Renal pelvis (tissue), 4 donors: ENCODE measurements around the gene SRRM2. TPM values are rescaled to one million over a fixed set of nuclear protein-coding genes. Genes with fewer than 3 reads are reported as not detected.

Experiments used
- DNase-seq: peaks from one replicate; pipeline ENCODE4 v3.0.0-alpha.2; 2013
- polyA plus RNA-seq, 3 donors: library from polyadenylated mRNA; unstranded; fragments of 120-200 nt; gene quantifications; one replicate each; pipeline ENCODE4 v1.2.1, GENCODE V29; 2013; ENCODE audit not compliant: insufficient read length in 3 of 3

The SRRM2 gene
- polyA plus RNA-seq, 3 donors, result 642 to 846 (median 787) TPM

DNA sequence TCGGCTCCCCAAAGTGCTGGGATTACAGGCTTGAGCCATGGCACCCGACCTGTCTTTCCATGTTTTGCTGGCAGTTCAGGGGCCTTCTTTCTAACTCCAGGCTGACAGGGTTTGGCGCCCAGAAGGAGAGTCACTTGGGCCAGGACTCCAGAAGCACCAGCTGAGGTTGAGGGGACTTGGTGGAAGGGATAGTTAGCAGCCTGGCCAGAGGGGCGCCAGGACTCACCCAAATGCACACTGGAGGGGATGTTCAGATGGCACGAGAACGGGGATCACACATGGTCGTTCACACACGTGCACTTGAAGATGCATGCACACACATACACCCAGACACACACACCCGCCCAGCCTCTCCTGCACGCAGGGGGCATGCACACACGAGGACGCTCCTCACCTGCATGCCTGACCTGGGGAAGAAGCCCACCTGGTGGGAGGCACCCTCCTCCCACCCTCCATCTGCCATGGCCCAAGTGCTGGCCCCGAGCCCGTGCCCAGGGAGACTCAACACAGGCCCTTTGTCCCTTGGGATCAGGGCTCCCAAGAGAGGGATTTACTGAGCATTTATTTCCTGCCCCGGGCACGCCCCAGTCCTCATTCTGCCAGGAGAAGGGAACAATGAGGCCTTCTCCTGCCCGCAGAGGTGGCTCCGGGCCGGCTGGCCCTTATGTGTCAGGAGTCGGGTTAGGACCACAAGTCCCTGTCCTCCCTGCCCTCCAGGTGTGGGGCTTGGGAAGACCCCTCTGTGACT, 62.3 kb downstream of the SRRM2 start:
- no peak for DNase-seq

DNA sequence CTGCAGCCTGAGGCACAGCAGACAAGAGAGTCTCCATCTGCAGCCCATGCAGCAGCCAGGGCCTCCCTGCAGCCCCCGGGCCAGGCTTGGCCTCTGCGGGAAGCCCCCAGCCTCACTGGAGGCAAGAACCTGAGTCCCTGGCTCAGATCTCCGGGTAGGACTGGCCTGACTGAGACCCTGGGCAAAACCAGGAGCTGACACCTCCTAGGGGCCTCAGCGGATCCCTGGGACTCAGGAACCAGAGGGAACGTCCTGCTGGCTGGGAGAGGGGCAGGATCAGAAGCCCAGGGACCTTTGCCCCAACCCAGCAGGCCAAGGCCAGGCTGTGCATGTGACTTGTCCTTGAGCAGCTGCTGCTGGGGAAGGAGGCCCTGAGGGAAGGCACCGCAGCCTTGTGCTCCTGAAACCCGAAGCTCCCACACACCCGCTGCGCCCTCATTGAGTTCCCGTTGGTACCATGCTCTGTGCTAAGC, 62.9 kb downstream of the SRRM2 start:
- no peak for DNase-seq

DNA sequence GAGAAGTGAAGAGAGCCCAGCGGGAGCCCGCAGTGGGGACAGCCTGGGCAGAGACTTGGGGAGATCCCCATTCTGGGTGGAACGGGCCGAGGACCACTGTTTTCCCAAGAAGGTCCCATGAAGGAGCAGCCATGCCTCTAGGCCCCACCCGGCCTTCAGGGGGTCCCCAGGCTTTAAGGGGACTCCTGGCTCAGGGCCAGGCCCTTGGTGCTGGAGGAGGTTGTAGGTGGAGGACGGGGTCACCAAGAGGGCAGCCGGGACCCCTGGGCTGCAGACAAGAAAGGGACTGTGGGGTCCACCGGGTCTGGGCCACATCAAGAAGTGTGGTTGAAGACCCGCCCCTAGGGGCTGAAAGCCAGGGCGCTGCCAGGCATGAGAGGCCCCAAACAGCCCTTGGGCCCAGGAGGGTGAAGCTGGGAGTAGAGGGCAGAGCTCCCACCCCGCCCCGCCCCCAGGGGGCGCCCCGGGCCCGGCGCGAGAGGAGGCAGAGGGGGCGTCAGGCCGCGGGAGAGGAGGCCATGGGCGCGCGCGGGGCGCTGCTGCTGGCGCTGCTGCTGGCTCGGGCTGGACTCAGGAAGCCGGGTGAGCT, 64.4 kb downstream of the SRRM2 start, which contains the start of gene PRSS21:
PRSS21 (plus strand) TSS at position 487 of the 589 bp plus-strand sequence; CDS start at position 519, 32 bp downstream.
- no peak for DNase-seq

DNA sequence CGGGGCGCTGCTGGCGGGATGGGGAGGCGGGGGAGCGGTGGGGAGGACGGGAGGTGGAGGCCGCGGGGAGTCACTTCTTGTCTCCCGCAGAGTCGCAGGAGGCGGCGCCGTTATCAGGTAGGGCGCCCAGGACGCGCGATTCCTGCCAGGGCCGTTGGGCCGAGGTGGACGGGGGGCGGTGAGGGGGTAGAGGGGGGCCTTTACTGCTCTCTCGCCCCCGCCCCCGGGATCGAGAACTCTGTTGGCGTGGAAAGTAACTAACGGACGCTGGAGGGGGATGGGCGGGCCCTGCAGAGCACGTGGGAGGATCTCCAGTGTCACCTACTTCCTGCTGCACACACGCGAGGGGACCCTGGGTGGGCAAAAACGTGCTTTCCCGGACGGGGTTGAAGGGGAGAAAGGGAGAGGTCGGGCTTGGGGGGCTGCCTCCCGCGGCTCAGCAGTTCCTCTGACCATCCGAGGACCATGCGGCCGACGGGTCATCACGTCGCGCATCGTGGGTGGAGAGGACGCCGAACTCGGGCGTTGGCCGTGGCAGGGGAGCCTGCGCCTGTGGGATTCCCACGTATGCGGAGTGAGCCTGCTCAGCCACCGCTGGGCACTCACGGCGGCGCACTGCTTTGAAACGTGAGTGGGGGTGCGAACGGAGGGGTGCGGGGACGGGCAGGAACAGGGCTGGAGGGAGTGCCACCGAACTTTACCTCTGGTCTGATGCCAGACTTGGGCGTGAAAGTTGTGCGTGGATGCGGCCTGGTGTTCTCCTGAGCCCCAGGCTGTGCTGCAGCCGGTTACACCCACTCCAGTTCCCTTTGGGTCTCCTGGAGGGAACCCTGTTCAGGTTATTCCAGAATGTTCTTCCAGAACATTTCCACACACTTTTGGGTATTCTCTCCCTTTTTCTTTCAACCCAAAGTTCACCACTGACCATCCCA, 65.2 kb downstream of the SRRM2 start:
- no peak for DNase-seq

DNA sequence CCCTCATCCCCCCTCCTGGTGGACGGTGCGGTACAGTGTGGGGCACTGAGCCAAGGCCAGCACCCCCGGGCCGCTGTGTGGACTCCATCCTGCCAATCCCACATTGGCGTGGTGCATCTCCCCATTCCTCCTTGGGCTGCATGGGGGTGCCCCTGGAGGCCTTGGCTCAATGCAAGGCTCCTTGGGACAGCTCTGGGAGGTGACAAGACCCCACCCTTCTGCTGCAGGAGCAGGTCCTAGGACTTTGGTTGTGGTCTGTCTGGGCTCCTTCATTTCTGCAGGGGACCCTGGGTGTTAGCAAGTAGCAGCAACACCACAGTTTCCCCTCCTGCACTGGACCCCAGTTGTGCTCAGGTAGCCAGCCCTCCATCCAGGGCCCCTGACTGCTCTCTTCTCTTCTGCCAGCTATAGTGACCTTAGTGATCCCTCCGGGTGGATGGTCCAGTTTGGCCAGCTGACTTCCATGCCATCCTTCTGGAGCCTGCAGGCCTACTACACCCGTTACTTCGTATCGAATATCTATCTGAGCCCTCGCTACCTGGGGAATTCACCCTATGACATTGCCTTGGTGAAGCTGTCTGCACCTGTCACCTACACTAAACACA, 65.9 kb downstream of the SRRM2 start:
- no peak for DNase-seq

DNA sequence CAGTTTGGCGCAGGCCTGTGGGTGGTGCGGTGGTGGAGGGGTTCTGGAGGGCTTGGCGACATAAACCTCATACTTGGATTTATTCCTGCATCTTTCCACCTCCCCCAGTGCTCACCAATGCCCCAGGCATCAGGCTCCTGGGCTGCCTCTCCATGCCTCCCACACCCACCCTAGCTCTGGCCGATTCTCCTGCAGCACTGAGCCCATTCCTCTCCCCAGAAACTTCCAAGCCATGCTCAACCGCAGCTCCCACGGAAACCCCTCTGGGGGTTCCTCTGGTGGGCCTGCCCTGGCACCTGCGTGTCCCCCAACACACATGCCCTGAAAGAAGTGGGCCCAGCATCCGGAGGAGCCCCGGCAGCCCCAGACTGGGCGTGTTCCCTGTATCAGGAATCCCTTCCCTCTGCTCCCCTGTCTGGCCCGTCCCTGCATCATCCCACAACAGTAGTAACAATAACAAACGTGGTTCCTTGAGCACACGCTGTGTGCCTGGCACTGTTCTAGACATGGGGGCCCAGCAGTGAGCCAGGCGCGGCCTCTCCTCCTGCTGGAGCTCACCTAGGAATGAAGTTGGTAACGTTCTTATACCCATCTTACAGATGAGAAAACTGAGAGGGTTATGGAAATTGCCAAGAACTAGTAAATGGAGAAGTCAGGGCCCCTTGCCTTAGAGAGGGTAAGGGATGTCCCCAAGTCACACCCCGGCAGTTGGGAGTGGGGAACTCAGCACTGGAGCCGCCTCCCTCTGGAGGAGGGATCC, 66.9 kb downstream of the SRRM2 start:
- DNase-seq, result no peak

DNA sequence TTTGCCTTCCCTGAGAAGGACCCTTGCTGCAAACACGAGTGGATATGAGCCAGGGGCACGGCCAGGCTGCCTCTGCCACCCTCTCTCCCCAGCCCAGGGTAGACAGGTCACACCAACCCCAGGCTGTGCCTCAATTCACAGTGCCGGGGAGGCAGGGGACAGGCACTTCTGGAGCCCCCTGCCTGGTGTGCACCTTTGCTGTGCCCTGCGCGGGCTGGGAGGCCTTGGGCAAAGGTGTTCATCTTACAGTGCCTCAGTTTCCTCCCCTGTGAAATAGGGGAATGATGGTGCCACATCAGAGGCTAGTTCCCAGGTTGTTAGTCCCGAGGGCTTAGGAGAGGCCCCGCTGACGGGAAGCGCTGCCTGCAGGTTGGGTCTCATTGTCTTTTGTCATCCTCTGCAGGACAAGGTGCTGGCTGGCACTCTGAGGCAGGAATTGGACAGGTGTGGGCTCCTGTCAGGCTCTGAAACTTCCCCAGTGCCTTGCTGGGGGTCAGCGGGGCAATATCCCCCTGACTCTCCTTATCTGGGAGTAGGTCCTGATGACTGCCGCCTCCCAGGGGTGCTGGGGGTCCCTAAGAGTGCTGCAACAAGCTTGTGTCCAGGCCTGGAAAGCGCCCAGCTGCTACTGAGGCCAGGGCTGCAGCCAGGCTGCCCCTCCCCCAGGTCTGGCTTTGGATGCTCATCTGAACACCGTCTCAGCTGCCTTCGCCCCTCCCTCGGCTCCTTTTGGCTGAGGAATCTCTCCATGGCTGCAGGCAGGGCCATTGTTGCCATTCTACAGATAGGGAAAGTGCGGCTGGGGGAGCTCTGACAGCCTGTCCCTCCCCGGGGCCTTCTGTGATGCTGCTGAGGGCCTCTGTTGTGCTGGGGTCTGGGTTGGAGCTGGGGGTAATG, 67.7 kb downstream of the SRRM2 start:
- DNase-seq, result no peak

Other genes with a start within 250 kb of the SRRM2 start
- gene ATP6V0C, start 238.7 kb upstream of the SRRM2 start, polyA plus RNA-seq, result 100 to 1,000 TPM; 238 to 294 (median 248) TPM
- gene AMDHD2, start 232.3 kb upstream of the SRRM2 start, polyA plus RNA-seq, result 10 to 100 TPM; 33.7 to 47.0 (median 38.5) TPM
- gene CEMP1, start 221.2 kb upstream of the SRRM2 start, polyA plus RNA-seq, result 1 to 10 TPM; 2.8 to 8.6 (median 8.0) TPM
- gene PDPK1, start 214.6 kb upstream of the SRRM2 start, polyA plus RNA-seq, result 10 to 100 TPM; 49.4 to 51.4 (median 50.1) TPM
- gene KCTD5, start 70.1 kb upstream of the SRRM2 start, polyA plus RNA-seq, result 10 to 100 TPM; 19.7 to 25.3 (median 23.4) TPM
- 1 to 10 TPM; 1.5 to 2.8 (median 2.0) TPM for gene PRSS27, start 32.4 kb upstream of the SRRM2 start, polyA plus RNA-seq
- 100 to 1,000 TPM; 203 to 310 (median 281) TPM for gene ELOB, start 24.6 kb downstream of the SRRM2 start, polyA plus RNA-seq
- gene PRSS33, start 34.9 kb downstream of the SRRM2 start, polyA plus RNA-seq, result under 1 TPM in 1 of 3 donors, not detected in 2; 0.26 TPM
- not detected for gene PRSS41, start 45.8 kb downstream of the SRRM2 start, polyA plus RNA-seq
- gene PRSS21, start 64.6 kb downstream of the SRRM2 start, polyA plus RNA-seq, result under 1 TPM in 1 of 3 donors, not detected in 2; 0.38 TPM
- under 1 TPM; 0.21 to 0.84 (median 0.43) TPM for gene ZG16B, start 77.7 kb downstream of the SRRM2 start, polyA plus RNA-seq
- gene PRSS22, start 105.5 kb downstream of the SRRM2 start, polyA plus RNA-seq, result 10 to 100 TPM in 1 of 3 donors, 1 to 10 TPM in 2; 8.8 to 13.1 (median 9.2) TPM
- gene FLYWCH2, start 130.6 kb downstream of the SRRM2 start, polyA plus RNA-seq, result 10 to 100 TPM; 26.6 to 33.2 (median 29.5) TPM
- 10 to 100 TPM; 27.8 to 38.9 (median 32.4) TPM for gene FLYWCH1, start 159.3 kb downstream of the SRRM2 start, polyA plus RNA-seq
- 1 to 10 TPM; 2.5 to 3.6 (median 3.5) TPM for gene KREMEN2, start 211.6 kb downstream of the SRRM2 start, polyA plus RNA-seq
- 10 to 100 TPM in 2 of 3 donors, 1 to 10 TPM in 1; 9.9 to 12.5 (median 12.4) TPM for gene PAQR4, start 216.7 kb downstream of the SRRM2 start, polyA plus RNA-seq
- gene PKMYT1, start 227.8 kb downstream of the SRRM2 start, polyA plus RNA-seq, result 10 to 100 TPM; 15.0 to 23.1 (median 22.8) TPM